HG02610 (cell line): ENCODE data around the gene ZYX.
A peak's percentile ranks its signal among the peaks of the same experiment; 100 is the strongest.
"Not testable (repeated sequence)": the region's sequence is repeated elsewhere in the genome, so short reads cannot be mapped to it uniquely, and the experiment has no call there.

Source experiments
- ATAC-seq: cut with Tn5 transposase; IDR thresholded peaks from one replicate; pipeline ENCODE4 v1.9.1; 2021; ENCODE audit warnings: mild to moderate bottlenecking, moderate library complexity; ENCODE audit not compliant: unreplicated experiment

ZYX gene

GRCh38 chr7:143416565-143417149, 35.5 kb downstream of the ZYX start:
- ATAC-seq, result no peak

DNA sequence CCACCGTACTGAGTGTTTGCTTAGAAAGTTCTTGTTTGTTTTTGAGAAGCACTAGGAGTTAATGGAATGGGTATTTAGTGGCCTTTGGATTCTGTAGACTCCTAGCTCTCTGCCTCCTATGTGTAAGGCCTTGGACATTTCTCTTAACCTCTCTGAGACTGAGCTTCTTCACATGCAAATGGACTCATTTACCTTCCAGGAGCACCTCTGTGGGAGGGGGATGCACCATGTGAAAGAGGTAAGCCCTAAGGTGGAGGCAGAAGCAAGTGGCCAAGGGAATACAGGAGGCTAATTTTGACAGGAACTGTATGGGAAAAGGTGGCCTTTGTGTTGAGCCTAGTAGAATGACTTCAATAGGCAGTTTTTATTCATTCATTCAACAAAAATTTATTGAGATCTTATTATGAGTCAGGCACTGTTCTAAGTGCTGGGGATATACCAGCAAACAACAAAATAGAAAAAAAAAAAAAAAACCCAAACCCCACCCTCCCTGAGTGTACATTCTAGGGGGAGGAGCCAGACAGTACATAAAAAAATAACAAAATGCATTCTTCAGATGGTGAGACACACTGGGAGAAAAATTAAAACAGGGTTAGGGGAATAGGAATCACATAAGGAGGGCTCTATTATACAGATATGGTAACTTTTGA, 36.7 kb downstream of the ZYX start:
- ATAC-seq, result no peak

- ATAC-seq, result no peak
Measured at GRCh38 chr7:143418681-143419458, 37.7 kb downstream of the ZYX start.

GRCh38 chr7:143419880-143420279, 38.7 kb downstream of the ZYX start:
- no peak for ATAC-seq

GRCh38 chr7:143420624-143421023, 39.5 kb downstream of the ZYX start:
- not testable (repeated sequence) for ATAC-seq

- ATAC-seq, result no peak
Measured at GRCh38 chr7:143422033-143422432, 40.9 kb downstream of the ZYX start.

DNA sequence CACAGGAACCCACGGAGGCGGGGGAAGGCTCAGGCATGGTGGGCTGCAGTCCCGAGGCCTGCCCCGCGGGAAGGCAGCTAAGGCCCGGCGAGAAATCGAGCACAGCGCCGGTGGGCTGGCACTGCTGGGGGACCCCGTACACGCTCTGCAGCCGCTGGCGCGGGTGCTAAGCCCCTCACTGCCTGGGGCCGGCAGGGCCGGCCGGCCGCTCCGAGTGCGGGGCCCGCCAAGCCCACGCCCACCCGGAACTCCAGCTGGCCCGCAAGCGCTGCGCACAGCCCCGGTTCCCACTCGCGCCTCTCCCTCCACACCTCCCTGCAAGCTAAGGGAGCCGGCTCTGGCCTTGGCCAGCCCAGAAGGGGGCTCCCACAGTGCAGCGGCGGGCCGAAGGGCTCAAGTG, 43.3 kb downstream of the ZYX start:
- not testable (repeated sequence) for ATAC-seq

GRCh38 chr7:143426479-143427142, 45.5 kb downstream of the ZYX start:
- no peak for ATAC-seq

GRCh38 chr7:143429770-143430698, 48.9 kb downstream of the ZYX start:
- no peak for ATAC-seq

DNA sequence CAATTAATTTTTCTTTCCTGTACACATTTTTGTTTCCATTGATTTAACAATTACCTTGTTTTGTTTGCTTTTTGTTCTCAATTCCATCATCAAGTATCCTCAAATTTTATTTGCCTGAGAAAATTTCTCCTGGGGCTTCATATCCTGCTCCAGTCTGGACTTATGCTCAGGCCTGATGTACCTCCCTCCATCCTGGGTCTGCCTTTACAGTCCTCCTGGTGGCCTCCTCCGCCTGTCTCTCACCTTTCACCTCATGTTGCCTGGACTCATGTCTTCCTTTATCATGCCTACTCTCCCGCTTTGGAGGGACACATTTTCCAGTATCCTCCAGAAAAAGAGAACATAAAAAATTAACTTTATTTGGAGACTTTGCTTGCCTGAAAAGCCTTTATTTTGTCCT, 50.0 kb downstream of the ZYX start:
- ATAC-seq, result no peak

DNA sequence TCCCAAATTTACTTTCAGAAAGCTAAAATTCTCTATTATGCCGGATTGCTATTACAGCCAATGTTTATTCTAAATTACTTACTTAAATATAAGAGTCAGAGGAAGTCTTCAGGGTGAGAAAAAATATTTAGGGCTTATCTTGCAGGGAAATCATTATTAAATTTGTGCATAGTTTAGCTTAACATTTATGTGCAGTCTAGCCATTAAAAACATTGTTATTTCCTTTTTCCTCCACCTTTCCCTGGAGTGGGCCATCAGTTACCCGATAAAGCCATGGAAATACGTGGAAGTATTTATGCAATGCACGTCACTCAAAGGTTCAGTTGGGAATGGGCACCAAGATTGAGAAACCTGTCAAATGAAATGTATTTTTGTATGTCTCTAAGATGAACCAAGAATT, 52.6 kb downstream of the ZYX start:
- no peak for ATAC-seq

DNA sequence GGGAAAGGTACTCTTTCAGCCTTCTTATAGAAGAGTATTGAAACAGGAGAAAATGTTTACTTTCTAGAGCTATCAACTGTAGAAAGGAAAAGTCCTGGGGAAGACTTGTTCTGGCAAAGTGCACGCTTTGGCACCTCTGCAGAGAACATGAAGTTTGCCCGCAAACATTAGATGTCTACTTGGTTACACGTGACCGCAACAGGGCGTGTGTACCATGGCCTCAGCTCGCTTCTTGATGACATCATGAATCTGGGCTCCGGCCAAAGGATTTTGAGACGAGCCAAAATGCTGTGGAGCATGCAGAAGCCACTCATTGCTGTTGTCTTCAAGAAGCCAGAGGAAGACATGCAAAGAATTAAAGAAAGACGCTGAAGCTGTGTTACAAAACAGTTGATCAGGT, 53.5 kb downstream of the ZYX start:
- ATAC-seq, result no peak

- no peak for ATAC-seq
Measured at GRCh38 chr7:143435266-143435665, 54.1 kb downstream of the ZYX start.

DNA sequence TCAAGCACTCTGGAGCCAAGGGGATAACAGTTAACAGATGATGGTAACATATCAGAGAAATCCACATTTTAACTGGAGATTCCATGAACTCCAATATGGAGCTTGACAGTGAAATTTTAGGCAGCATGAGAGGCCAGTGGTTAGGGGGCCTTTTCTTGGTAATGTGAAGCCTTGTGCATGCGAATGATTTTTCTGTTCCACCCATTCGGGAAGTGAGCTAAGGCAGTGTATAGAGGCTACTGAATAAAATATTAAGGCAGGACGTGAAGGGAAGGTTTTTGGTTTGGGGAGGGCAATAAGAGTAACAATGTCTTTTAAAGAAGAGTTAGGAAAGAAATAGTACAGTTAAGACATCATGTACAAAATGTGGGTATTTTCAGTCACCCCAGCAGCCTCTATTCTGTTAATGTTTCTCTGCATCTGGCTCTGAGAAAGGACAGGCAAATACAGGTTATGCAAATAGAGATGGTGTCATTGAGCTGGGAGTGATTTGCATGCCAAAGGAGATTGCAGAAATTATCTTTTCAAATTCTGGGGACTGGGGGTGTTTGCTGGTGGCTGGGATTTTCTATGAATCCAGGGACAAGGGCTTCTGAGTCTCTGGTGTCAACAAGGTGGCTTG, 55.3 kb downstream of the ZYX start:
- peak; percentile 66 for ATAC-seq

DNA sequence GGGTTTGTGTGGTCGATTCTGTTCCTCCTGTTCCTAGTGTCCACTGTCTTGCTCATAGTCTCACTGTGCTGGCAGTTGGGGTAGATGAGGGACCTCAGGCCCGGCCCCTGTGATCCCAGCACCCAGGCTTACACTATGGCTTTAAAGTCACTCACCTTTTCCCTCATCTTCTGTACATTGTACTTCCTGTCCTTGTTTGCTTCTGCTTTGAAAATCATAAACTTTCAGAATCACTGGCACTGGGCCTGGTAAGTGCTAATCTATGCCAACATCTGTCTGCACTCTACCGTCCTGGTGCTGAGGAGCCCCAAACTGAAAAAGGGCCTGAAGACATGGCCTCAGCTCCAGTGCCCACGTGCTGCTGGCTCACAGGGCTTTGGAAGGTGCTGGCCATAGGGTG, 56.4 kb downstream of the ZYX start:
- peak; percentile 28 for ATAC-seq

DNA sequence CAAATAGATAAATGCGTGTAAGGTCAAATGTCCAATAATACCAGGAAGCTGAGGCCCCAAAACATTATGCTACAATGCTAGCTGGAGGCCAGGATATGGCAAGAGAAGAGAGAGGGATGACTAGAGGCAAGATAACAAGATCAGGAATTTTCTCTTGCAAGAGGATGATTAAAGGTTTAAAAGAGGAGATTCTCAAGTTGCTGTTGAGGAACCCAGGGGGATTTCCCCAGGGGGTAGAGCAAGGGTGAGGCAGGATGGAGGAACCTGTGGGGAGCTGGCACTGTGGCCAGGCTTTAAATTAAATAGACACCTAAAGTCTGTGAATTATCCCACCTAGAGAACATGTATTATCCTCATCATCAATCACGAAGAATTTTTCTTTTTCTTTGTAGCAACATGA, 58.7 kb downstream of the ZYX start:
- ATAC-seq, result no peak
